Activated CD8-positive, alpha-beta T cell treated with anti-CD3 and anti-CD28 coated beads for 36 hours (primary cell): ENCODE data around the gene SERBP1. TPM values are rescaled to one million over a fixed set of nuclear protein-coding genes. Genes with fewer than 3 reads are reported as not detected.

Experiments used
- ATAC-seq: fragments of 200-7000 bp; cut with Tn5 transposase; one replicate; pipeline ENCODE4 v1.10.0; 2021; ENCODE audit warnings: mild to moderate bottlenecking, moderate library complexity
- CTCF ChIA-PET: fragments of 350-600 bp; sonication (Branson Sonifier 250); formaldehyde crosslinking; loops from one replicate; lab custom pipeline; 2021; ENCODE audit warnings: antibody characterized with exemption; lab: Charles Lee
- POLR2A ChIA-PET: fragments of 350-600 bp; sonication (Branson Sonifier 250); formaldehyde crosslinking; loops from one replicate; lab custom pipeline; 2021; ENCODE audit warnings: antibody characterized with exemption; lab: Charles Lee
- DNase-seq: peaks from one replicate; pipeline ENCODE4 v3.0.0-alpha.2; 2020
- H3K27ac Mint-ChIP-seq: one replicate; pipeline ENCODE4 v1.8.0; 2021; ENCODE audit warnings: mild to moderate bottlenecking, mixed read lengths
- H3K27me3 Mint-ChIP-seq: one replicate; pipeline ENCODE4 v1.8.0; 2021; ENCODE audit warnings: mixed read lengths
- H3K36me3 Mint-ChIP-seq: one replicate; pipeline ENCODE4 v1.8.0; 2021; ENCODE audit warnings: low read depth, mixed read lengths
- H3K4me1 Mint-ChIP-seq: one replicate; pipeline ENCODE4 v1.8.0; 2021; ENCODE audit warnings: low read depth, mixed read lengths
- H3K4me3 Mint-ChIP-seq: one replicate; pipeline ENCODE4 v1.8.0; 2021; ENCODE audit warnings: mild to moderate bottlenecking, moderate library complexity, mixed read lengths
- H3K9me3 Mint-ChIP-seq: one replicate; pipeline ENCODE4 v1.8.0; 2021; ENCODE audit warnings: mixed read lengths
- intact Hi-C: fragments of 100-400 bp; cut with micrococcal nuclease; formaldehyde crosslinking; loops from one replicate; pipeline ENCODE4 v1.10.0; 2022
- total RNA-seq, 2 experiments: library from RNA; stranded (reverse); gene quantifications; one replicate each; pipeline ENCODE4 v1.2.3, GENCODE V29; 2021
- TF ChIP-seq, protein P1 (sequence below): fragments of 200-600 bp; IDR thresholded peaks from one replicate; pipeline ENCODE4 v1.8.0; 2022; ENCODE audit warnings: antibody characterized with exemption, mild to moderate bottlenecking

SERBP1 gene
- total RNA-seq, 2 experiments from 2014 or later: 476 to 491 TPM

DNA sequence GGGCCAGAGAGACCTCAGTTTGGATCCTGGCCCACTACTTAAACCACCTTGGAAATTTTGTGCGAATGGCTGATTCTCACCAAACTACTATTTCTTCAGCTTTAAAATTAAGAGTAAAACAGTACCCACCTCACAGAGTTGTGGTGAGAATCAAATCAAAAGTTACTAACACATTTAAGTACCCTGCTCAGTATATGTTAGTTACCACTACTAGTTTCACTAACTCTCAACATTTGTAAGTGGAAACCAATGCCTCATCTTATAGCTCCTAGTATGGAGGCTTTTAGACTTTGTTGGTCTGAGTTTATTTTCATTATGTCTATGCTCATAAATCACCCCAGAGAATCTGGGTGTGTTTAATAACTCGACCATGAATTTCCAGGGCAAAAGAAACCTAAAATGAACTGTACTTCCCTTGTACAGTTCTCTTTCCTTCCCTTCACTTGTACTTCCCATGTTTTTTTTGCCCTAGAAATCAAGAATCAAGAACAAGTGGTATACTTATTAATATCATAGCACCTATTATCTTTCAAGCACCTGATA lies 11.6 kb upstream of the SERBP1 start:
- no peaks in the 10 kb centered on the region for H3K27me3 Mint-ChIP-seq
- peak overlapping the region; percentile 33 for H3K27ac Mint-ChIP-seq
- POLR2A ChIA-PET: interaction anchor here (0.7 to 2.4 kb wide), 2 partner anchors 11 to 17 kb away, joined by 3 to 27 read pairs; partner anchors contain the start of gene SERBP1

DNA sequence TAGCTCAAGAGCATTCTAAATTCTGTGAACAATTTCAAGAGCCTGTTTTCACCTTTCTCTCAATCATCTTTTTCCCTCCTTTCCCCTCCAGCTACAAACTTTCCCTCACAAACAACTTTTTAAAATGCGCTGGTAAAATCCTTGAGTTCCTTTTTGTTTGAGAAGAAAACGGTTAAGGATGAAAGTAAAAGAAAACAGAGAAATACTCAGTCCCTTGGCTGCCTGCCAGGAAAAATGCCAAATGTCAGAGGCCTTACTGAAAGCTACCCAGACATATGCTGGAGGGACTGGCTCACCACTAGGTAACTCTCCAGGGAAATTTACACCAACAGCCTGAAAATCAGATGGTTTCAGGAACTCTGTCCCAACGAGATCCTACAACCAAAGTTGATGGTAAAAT lies 11.0 kb upstream of the SERBP1 start:
- POLR2A ChIA-PET: interaction anchor here (2.4 kb wide), 1 partner anchor 11 kb away, joined by 27 read pairs; the partner anchor contains the start of gene SERBP1
- Mint-ChIP-seq H3K4me3 (no peak overlapping the region), H3K36me3 (no peaks in the 10 kb centered on the region), H3K27ac (peak overlapping the region; percentile 33), H3K27me3 (no peaks in the 10 kb centered on the region), H3K9me3 (no peaks in the 10 kb centered on the region), H3K4me1 (peaks cover 16% of the 10 kb centered on the region)
- peak; percentile 75 for DNase-seq
- CTCF ChIA-PET: interaction anchor here (0.7 to 2.3 kb wide), 7 partner anchors 10 to 314 kb away, joined by 3 to 11 read pairs (median 3); no protein-coding TSS in a partner anchor
- TF ChIP-seq, protein P1, sequence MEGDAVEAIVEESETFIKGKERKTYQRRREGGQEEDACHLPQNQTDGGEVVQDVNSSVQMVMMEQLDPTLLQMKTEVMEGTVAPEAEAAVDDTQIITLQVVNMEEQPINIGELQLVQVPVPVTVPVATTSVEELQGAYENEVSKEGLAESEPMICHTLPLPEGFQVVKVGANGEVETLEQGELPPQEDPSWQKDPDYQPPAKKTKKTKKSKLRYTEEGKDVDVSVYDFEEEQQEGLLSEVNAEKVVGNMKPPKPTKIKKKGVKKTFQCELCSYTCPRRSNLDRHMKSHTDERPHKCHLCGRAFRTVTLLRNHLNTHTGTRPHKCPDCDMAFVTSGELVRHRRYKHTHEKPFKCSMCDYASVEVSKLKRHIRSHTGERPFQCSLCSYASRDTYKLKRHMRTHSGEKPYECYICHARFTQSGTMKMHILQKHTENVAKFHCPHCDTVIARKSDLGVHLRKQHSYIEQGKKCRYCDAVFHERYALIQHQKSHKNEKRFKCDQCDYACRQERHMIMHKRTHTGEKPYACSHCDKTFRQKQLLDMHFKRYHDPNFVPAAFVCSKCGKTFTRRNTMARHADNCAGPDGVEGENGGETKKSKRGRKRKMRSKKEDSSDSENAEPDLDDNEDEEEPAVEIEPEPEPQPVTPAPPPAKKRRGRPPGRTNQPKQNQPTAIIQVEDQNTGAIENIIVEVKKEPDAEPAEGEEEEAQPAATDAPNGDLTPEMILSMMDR: no peak
- intact Hi-C loops: no loop called here
- ATAC-seq: peak; percentile 32

More for the DNA sequence above, 11.6 kb upstream of the SERBP1 start:
- intact Hi-C loops: no loop called here
- no peaks in the 10 kb centered on the region for H3K9me3 Mint-ChIP-seq
- DNase-seq (no peak), ATAC-seq (peak; percentile 91)
- TF ChIP-seq, protein P1: no peak
- no peaks in the 10 kb centered on the region for H3K36me3 Mint-ChIP-seq
- no peak overlapping the region for H3K4me3 Mint-ChIP-seq
- CTCF ChIA-PET: interaction anchor here (1.2 to 2.3 kb wide), 5 partner anchors 10 to 228 kb away, joined by 3 to 11 read pairs (median 4); no protein-coding TSS in a partner anchor
- H3K4me1 Mint-ChIP-seq: peaks cover 18% of the 10 kb centered on the region

DNA sequence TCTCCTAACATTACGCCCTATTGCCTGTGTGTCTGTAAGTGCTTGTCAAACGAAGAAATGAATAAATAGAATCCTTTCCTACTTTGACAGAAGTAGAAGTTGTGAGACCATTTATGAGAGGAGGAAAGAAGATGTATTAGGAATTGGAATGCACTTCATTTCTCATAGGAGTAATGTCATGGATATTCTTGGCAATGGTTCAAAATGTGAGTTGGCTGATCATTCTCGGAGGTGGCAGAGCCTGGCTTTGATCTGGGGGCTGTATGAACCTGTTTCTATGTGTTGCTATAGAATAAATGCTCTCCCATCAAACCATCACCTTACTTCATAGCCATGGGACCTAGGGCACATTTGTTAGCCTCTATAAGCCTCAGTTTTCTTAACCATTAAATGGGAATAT lies 10.1 kb upstream of the SERBP1 start:
- DNase-seq (no peak), ATAC-seq (no peak)
- no peak overlapping the region for H3K27ac Mint-ChIP-seq
- peaks cover 16% of the 10 kb centered on the region for H3K4me1 Mint-ChIP-seq
- intact Hi-C loops: no loop called here
- H3K36me3 Mint-ChIP-seq: no peaks in the 10 kb centered on the region
- H3K9me3 Mint-ChIP-seq: no peaks in the 10 kb centered on the region
- no peak overlapping the region for H3K4me3 Mint-ChIP-seq
- TF ChIP-seq, protein P1: no peak
- H3K27me3 Mint-ChIP-seq: no peaks in the 10 kb centered on the region
- CTCF ChIA-PET: interaction anchor here (1.0 to 2.3 kb wide), 3 partner anchors 9 to 184 kb away, joined by 3 to 11 read pairs (median 3); no protein-coding TSS in a partner anchor
- POLR2A ChIA-PET: interaction anchor here (2.4 kb wide), 1 partner anchor 10 kb away, joined by 27 read pairs; the partner anchor contains the start of gene SERBP1

DNA sequence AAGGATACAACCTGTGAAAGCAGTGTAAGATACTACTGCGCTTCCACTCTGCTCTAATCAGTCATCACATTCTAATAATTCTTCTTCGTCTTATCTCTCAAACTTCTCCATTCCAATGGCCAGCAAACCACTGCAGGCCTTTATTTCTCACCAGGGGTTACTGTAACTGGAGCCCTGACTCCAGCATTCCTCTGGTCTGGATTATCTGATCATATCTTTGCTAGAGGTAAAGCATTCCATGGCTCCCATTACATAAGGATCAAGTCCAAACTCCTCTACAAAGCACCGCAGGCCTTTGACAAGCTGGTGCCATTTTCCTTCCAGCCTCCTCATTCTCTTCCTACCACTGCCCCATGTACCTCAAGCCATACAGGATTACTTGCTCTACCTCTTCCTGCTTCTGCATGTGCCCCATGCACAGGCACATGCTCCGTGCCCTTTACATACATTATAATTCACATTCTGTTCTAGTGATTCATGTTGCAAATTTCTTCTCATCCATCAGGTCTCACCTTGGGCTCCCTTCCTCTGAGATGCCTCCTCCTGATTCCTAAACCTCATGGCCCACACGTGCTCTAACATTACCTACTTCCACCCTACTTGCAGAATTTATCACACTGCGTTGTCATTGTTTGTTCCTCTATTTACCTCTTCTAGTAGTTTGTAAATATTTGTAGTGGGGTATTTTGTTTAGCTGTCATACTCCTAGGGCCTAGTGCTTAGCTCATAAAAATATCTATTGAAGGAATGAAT lies 9.3 kb upstream of the SERBP1 start:
- Mint-ChIP-seq H3K4me3 (no peak overlapping the region), H3K4me1 (peaks cover 20% of the 10 kb centered on the region), H3K27me3 (no peaks in the 10 kb centered on the region), H3K9me3 (no peaks in the 10 kb centered on the region), H3K27ac (no peak overlapping the region), H3K36me3 (no peaks in the 10 kb centered on the region)
- DNase-seq: no peak
- intact Hi-C loops: no loop called here
- no peak for ATAC-seq
- POLR2A ChIA-PET: interaction anchor here (0.7 to 1.0 kb wide), 2 partner anchors 9 to 10 kb away, joined by 3 read pairs; partner anchors contain the start of gene SERBP1
- CTCF ChIA-PET: no interaction called here
- TF ChIP-seq, protein P1: no peak
